ENCODE results near the gene TLCD3B.

DNA sequence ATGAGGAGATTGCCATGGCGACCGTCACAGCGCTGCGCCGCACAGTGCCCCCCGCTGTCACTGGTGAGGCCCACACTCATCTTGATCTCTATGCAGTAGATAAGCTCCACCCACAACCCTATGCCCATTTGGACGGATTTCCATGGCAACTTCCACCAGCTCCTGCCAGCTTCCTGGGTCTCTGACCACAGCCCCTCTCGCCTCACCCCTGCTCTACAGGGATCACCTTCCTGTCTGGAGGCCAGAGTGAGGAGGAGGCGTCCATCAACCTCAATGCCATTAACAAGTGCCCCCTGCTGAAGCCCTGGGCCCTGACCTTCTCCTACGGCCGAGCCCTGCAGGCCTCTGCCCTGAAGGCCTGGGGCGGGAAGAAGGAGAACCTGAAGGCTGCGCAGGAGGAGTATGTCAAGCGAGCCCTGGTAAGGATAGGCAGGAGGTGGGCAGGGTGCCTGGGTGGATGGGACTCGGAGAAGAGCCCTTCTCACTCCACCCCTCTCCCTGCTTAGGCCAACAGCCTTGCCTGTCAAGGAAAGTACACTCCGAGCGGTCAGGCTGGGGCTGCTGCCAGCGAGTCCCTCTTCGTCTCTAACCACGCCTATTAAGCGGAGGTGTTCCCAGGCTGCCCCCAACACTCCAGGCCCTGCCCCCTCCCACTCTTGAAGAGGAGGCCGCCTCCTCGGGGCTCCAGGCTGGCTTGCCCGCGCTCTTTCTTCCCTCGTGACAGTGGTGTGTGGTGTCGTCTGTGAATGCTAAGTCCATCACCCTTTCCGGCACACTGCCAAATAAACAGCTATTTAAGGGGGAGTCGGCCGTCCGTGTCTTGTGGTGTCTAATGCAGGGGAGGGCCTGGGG, 38.8 kb upstream of the TLCD3B start:
- TF ChIP-seq, protein P1, sequence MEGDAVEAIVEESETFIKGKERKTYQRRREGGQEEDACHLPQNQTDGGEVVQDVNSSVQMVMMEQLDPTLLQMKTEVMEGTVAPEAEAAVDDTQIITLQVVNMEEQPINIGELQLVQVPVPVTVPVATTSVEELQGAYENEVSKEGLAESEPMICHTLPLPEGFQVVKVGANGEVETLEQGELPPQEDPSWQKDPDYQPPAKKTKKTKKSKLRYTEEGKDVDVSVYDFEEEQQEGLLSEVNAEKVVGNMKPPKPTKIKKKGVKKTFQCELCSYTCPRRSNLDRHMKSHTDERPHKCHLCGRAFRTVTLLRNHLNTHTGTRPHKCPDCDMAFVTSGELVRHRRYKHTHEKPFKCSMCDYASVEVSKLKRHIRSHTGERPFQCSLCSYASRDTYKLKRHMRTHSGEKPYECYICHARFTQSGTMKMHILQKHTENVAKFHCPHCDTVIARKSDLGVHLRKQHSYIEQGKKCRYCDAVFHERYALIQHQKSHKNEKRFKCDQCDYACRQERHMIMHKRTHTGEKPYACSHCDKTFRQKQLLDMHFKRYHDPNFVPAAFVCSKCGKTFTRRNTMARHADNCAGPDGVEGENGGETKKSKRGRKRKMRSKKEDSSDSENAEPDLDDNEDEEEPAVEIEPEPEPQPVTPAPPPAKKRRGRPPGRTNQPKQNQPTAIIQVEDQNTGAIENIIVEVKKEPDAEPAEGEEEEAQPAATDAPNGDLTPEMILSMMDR (IDR thresholded peaks at IDR 0.05) = no peak
- TF ChIP-seq POLR2A (IDR thresholded peaks at IDR 0.05) = no peak
